CD4-positive, alpha-beta T cell treated with Interferon gamma for 1 hour (primary cell): ENCODE data around the gene PRKD3.
"Not testable (repeated sequence)": the region's sequence is repeated elsewhere in the genome, so short reads cannot be mapped to it uniquely, and the experiment has no call there.

Experiments used
- DNase-seq: peaks from one replicate; pipeline ENCODE4 v3.0.0-alpha.2; 2020

Gene PRKD3

GRCh38 chr2:37306024-37306423 is 18.6 kb downstream of the PRKD3 start:
- DNase-seq: no peak

- DNase-seq: no peak
Measured at GRCh38 chr2:37302701-37303252, 21.9 kb downstream of the PRKD3 start.

GRCh38 chr2:37301408-37301807 is 23.2 kb downstream of the PRKD3 start:
- DNase-seq: no peak

- no peak for DNase-seq
Measured at GRCh38 chr2:37300578-37300977, 24.1 kb downstream of the PRKD3 start.

- no peak for DNase-seq
Measured at GRCh38 chr2:37300146-37300545, 24.5 kb downstream of the PRKD3 start.

GRCh38 chr2:37297632-37298031 is 27.0 kb downstream of the PRKD3 start:
- no peak for DNase-seq

GRCh38 chr2:37295469-37296073 is 29.1 kb downstream of the PRKD3 start:
- no peak for DNase-seq

GRCh38 chr2:37294858-37295257 is 29.8 kb downstream of the PRKD3 start:
- not testable (repeated sequence) for DNase-seq

GRCh38 chr2:37291680-37292079 is 33.0 kb downstream of the PRKD3 start:
- no peak for DNase-seq

- DNase-seq: no peak
Measured at GRCh38 chr2:37287966-37288365, 36.7 kb downstream of the PRKD3 start.

- DNase-seq: no peak
Measured at GRCh38 chr2:37284381-37284780, 40.3 kb downstream of the PRKD3 start.

GRCh38 chr2:37283207-37283606 is 41.4 kb downstream of the PRKD3 start:
- no peak for DNase-seq

GRCh38 chr2:37282746-37283145 is 41.9 kb downstream of the PRKD3 start:
- DNase-seq: no peak

GRCh38 chr2:37281916-37282315 is 42.7 kb downstream of the PRKD3 start:
- no peak for DNase-seq

GRCh38 chr2:37276291-37276690 is 48.3 kb downstream of the PRKD3 start:
- no peak for DNase-seq
